GOT3 (cell line): ENCODE data around the gene ZNF300.
"Not testable (repeated sequence)": the region's sequence is repeated elsewhere in the genome, so short reads cannot be mapped to it uniquely, and the experiment has no call there.

Experiments used
- DNase-seq: peaks from one replicate; lab custom pipeline; 2025; ENCODE audit warnings: mixed read lengths; lab: John Stamatoyannopoulos, UW

The ZNF300 gene

GRCh38 chr5:150904479-150905311, at the start of gene ZNF300:
Gene ZNF300 (minus strand): TSS chr5:150904980. CDS start chr5:150903155, 1,825 bp downstream.
- peak; percentile 86 for DNase-seq

DNA sequence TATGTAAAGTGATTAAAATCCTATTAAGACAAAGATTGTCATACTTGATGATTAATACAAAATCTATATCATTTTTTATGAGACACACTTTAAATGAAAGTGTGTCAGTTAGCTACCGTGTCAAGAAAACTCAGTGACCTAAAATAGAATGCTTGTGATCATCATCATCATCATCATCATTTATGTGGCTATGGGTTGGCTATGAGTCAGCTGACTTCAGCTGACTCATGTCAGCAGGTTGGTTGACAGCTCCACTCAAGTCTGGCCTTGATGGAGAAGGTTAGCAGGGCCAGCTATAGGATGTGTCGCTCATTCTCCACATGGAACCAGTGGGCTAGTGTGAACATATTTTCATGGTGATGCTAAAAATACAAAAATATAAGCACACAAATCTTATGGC, 43.8 kb upstream of the ZNF300 start:
- no peak for DNase-seq

DNA sequence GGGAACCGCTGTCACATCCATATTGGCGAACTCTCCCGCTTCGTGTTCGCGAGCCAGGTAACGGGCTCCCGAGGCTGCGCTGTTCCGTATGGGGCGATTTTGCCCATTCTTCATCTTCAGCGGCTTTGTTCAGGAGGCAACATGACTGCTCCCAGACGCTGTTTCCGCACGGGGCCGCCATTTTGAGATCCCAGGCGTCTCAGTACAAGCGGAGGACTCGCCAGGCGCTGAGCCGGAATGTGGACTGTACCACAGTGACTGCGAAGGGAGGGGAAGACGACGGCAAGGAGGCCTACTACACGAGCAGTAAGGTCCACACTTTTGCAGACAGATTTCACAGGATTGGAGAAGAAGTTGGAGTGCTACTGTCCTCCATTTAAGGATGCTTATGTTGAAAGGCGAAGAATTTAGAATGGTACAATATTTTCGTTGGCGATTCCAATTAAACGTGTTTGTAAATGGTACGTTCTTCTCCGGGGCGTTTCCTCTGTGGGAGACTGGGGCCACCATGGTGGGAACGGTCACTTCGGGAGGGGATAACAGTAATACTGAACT, 41.6 kb upstream of the ZNF300 start:
- DNase-seq: no peak

GRCh38 chr5:150945947-150946346, 41.2 kb upstream of the ZNF300 start:
- no peak for DNase-seq

GRCh38 chr5:150945486-150945885, 40.7 kb upstream of the ZNF300 start:
- DNase-seq: no peak

DNA sequence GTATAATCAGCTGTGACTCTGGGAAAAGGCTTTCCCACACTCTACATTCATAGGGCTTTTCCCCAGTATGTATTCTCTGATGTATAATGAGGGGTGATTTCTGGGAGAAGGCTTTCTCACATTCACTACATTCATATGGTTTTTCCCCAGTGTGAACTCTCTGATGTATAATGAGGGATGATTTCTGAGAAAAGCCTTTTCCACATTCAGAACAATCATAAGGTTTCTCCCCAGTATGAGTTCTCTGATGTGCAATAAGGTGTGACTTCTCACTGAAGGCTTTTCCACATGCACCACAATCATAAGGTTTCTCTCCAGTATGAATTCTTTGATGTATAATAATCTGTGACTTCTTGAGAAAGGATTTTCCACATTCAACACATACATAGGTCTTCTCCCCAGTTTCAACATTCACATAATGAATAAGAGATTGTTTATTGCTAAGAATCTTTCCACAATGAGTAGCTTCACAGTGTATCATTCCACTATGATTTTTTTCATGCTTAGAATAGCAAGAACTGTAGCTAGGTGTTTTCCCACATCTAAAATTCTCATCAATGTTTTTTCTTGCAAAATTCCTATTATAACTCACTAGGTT, 26.7 kb upstream of the ZNF300 start:
- no peak for DNase-seq

GRCh38 chr5:150918613-150919012, 13.8 kb upstream of the ZNF300 start:
- no peak for DNase-seq

GRCh38 chr5:150912312-150912814, 7.6 kb upstream of the ZNF300 start:
- no peak for DNase-seq

DNA sequence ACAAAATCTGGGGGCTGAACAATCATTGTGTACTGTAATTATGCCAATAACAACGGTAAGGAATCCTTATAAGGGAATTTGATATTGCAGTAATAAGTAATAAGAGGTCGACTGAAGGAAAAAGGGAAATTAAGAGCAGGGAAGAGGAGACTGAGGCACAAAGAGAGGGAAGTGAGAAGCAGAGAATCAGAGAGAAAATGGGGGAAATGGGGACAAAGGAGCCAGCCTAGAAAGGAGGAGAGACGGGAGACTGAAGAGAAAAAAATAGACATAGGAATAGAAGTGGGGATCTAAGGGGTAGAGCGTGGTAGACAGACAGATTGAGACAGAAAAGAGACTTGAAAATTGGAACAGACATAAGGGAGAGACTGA, 518 bp upstream of the ZNF300 start:
- no peak for DNase-seq

DNA sequence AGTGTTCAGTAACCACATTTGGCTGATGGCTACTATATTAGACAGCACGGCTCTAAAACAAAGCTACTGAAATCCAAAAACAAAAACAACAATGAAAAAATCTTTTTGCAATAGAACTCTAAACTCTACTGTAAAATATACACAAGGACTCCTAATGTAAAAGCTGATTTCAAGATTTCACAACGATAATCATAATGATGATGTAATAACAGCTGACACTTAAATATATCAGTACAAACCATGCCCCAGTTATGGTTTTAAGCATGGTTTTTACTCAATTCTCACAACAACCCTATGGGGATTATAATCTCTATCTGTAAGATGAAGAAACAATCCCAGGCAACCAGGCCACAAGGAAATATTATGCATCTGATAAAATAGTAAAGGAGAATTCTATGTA, 3.3 kb downstream of the ZNF300 start:
- DNase-seq: no peak

- no peak for DNase-seq
Observed at GRCh38 chr5:150895431-150896428, 9.1 kb downstream of the ZNF300 start.

- no peak for DNase-seq
Observed at GRCh38 chr5:150879358-150879757, 25.4 kb downstream of the ZNF300 start.

- no peak for DNase-seq
Observed at GRCh38 chr5:150862070-150862469, 42.7 kb downstream of the ZNF300 start.

DNA sequence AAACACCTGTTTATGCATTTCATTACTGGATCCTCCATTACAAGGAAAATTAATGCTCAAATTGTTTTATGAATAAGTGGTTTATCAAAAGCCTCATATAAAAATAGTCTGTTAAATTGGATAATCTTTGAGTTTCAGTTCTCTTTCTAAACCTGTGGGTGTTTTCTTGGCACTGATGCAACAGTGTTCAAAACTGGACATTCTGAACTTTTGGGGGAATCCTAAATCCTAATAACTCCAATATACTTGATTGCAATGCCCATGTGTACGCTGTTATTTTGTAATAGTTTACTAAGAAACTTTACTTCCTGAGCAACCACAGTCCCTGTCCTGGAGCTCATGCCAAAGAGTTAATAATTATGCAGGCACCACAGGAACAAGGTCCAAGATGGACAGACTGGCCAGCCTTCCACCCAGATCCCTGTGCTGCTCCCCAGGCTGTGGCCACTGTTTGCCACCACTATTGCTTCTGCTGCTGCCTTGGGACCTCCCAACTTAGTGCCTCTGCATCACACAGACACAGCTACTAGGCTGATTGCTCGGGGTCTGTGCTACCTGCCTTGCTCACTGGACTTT, 44.4 kb downstream of the ZNF300 start:
- DNase-seq: no peak

- not testable (repeated sequence) for DNase-seq
Observed at GRCh38 chr5:150856700-150857099, 48.1 kb downstream of the ZNF300 start.

- no peak for DNase-seq
Observed at GRCh38 chr5:150853561-150853960, 51.2 kb downstream of the ZNF300 start.

GRCh38 chr5:150851039-150851438, 53.7 kb downstream of the ZNF300 start:
- DNase-seq: no peak

DNA sequence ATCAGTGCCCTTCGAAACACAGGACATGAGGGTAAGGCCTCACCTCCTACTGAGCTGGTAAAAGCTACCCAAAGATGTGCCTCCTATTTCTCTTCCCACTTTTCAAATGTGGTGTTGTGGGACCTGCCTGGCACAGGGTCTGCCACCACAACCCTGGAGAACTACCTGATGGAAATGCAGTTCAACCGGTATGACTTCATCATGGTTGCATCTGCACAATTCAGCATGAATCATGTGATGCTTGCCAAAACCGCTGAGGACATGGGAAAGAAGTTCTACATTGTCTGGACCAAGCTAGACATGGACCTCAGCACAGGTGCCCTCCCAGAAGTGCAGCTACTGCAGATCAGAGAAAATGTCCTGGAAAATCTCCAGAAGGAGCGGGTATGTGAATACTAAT, 56.5 kb downstream of the ZNF300 start:
- DNase-seq: no peak

DNA sequence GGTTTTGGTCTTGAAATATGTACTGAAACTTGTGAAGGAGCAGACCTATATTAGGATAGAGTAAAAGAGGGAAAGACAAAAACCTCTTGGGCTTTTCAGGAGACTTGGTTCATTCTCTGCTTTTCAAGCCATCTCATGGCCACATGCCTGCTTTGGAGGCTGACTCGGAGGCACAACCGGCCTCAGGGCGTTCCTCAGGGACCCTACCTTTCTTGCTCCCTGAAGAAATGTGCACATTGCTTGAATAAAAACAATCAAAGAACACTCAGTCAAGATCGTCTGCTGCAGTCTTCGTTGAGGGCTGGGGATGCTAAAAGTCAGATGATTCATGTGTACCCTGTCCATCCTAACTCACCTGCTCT, 57.5 kb downstream of the ZNF300 start:
- no peak for DNase-seq

- peak; percentile 16 for DNase-seq
Observed at GRCh38 chr5:150846654-150847333, 58.0 kb downstream of the ZNF300 start.

- not testable (repeated sequence) for DNase-seq
Observed at GRCh38 chr5:150846308-150846653, 58.5 kb downstream of the ZNF300 start, which contains the start of gene IRGM. Gene IRGM (plus strand): TSS chr5:150846521. CDS start chr5:150848124, 1,603 bp downstream.
